VCaP (cell line): ENCODE results near the gene FMNL3.

Experiments used
- H3K27ac ChIP-seq: fragments of 450-650 bp; 2 replicates; pipeline ENCODE4 v1.5.1; 2017
- TF ChIP-seq, protein P1 (sequence below): fragments of 450-650 bp; conservative IDR thresholded peaks from 2 replicates; pipeline ENCODE4 v1.5.1; 2017; ENCODE audit warnings: mild to moderate bottlenecking, moderate library complexity

FMNL3 gene

DNA sequence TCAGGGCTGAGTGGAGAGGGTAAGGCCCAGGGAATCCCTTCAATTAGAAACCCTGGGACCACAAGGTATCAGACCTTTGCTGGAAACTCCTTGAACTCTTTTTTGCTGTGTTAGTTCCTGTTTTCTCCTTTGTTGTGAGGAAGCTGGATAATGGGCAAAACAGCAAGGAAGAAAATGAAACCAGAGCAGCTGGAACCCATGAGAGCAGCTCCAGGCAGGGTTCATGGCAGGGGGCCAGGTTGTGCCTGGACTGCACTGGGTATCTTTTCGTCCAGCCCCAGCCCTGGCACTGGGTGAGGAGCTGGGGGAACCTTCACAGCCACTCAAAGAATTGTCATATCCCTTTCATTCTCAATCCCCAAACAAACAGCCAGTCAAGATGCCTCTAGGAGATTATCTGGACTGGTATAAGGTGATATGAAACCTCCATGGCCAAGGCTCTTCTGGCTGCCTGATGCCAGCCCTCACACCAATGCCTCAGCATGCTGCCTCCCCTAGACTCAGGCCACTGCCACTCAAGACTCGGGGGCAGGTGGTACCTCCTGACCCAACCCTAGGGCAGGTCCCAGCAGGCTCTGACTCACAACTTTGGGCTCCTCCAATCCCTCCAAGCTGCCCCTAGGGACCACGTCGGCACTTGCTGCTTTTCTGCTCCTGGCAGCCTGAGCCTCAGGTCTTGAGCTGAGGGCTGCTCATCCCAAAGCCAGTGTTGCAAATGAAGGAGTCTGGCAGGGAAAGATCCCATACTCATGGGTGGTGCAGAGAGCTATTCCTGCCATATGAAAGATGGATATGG, 118.3 kb downstream of the FMNL3 start:
- TF ChIP-seq, protein P1, sequence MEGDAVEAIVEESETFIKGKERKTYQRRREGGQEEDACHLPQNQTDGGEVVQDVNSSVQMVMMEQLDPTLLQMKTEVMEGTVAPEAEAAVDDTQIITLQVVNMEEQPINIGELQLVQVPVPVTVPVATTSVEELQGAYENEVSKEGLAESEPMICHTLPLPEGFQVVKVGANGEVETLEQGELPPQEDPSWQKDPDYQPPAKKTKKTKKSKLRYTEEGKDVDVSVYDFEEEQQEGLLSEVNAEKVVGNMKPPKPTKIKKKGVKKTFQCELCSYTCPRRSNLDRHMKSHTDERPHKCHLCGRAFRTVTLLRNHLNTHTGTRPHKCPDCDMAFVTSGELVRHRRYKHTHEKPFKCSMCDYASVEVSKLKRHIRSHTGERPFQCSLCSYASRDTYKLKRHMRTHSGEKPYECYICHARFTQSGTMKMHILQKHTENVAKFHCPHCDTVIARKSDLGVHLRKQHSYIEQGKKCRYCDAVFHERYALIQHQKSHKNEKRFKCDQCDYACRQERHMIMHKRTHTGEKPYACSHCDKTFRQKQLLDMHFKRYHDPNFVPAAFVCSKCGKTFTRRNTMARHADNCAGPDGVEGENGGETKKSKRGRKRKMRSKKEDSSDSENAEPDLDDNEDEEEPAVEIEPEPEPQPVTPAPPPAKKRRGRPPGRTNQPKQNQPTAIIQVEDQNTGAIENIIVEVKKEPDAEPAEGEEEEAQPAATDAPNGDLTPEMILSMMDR: no peak

DNA sequence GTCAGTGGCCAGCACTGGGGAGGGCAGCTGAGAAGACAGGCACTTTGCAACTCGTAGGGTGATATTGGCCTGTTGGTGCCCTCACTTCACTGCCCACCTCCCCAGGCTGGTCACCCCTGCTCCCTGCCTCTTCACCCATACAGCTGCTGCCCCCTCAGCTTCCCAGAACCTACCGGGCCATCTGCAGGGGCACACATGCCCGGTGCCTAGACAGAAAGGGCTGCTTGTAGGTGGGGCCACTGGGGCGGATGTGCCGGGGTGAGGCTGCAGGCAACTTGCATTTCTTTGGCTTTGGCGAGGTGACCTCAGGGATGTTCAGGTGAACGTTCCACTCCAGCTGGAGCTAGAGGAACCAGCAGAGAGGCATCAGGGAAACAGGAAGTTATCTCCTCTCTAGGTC, 118.9 kb downstream of the FMNL3 start:
- TF ChIP-seq, protein P1: no peak
- H3K27ac ChIP-seq: no peak overlapping the region

More for the DNA sequence above, 118.3 kb downstream of the FMNL3 start:
- no peak overlapping the region for H3K27ac ChIP-seq

DNA sequence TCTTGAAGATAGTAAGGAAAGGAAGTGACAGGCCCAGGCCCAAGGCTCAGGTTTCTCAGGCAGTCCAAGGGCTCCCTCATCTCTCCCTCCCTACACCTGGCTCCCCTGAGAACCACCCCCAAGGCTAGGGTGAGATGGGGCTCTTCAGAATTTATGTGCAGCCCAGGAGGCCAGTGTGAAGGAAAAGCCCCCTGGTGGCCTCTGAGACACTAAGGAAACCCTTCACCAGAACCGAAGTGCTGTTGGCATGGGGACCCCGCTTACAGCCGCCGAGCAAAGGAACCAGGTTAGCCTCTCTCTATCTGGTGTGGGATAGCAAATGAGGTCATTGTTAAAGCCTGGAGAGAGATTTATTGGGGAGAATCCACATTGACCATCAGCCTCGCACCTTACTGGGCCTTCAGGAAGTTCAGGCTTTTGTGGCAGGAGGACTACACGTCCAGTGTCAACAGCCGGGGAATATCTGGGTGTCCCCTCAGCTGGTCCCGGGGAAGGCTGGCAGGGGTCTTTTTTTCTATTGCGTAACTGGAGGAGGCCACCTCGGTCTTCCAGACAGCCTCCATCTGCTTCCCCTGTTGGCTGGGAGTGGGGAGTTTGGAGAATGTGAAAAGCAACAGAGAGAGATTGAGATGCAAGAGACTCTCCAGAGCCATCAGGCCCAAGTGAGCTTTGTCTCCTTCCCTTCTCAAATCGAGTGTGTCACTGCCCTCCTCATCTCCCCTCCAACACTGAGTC, 119.9 kb downstream of the FMNL3 start:
- no peak overlapping the region for H3K27ac ChIP-seq
- TF ChIP-seq, protein P1: no peak; the same call in 1 of the 2 replicates
